Measurements from ENCODE around the gene MYL12A.
"Not testable (repeated sequence)": the region's sequence is repeated elsewhere in the genome, so short reads cannot be mapped to it uniquely, and the experiment has no call there.

The MYL12A gene

DNA sequence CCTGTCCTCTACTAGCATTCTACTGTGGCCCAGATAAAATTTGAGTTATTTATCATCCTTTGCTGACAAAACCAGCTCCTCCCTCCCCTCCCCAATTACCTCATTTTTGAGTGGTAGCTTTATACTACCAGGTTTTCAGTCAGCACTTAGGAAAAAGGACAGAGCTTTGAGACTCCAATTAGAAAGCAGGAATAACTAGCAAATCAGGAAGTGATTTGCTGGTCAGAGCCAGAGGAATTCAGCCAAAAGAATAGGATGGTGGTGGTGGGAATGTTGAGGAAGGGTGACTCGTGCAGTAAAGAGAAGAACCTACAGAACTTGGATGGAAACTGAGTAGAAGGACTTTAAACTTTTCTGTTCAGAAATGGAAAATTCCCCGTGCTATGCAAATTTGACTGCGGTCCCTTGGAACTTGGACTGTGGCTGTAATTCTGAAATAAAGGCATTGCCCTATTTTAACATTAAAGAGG is 18.0 kb downstream of the MYL12A start:
- H3K4me1 ChIP-seq (ENCODE audit: control insufficient read depth in 2 of 2, insufficient read depth in 2 of 2, low read length in 2 of 2): peaks cover 27 to 48% of the 10 kb centered on the region in 2 donors
- H3K4me3 ChIP-seq (ENCODE audit: low read length in 2 of 2): peak overlapping the region in 1 of 2 donors; percentile 34
- H3K9me3 ChIP-seq (ENCODE audit: control insufficient read depth in 2 of 2, low read length in 2 of 2): no peaks in the 10 kb centered on the region
- H3K36me3 ChIP-seq (ENCODE audit: control insufficient read depth in 2 of 2, insufficient read depth in 2 of 2, low read length in 2 of 2): no peaks in the 10 kb centered on the region
- no peak overlapping the region for H3K27ac ChIP-seq (ENCODE audit: low read depth in 2 of 2, low read length in 2 of 2)
- H3K27me3 ChIP-seq (ENCODE audit: control insufficient read depth in 2 of 2, insufficient read depth in 2 of 2, low read length in 2 of 2): no peaks in the 10 kb centered on the region
- H3K9ac ChIP-seq (ENCODE audit: low read depth in 1 of 2, low read length in 2 of 2): no peak overlapping the region

GRCh38 chr18:3266062-3266608 is 18.5 kb downstream of the MYL12A start:
- Histone ChIP-seq H3K4me3 (ENCODE audit: low read length in 2 of 2) (no peak overlapping the region), H3K36me3 (ENCODE audit: control insufficient read depth in 2 of 2, insufficient read depth in 2 of 2, low read length in 2 of 2) (no peaks in the 10 kb centered on the region), H3K27me3 (ENCODE audit: control insufficient read depth in 2 of 2, insufficient read depth in 2 of 2, low read length in 2 of 2) (no peaks in the 10 kb centered on the region), H3K9ac (ENCODE audit: low read depth in 1 of 2, low read length in 2 of 2) (no peak overlapping the region), H3K27ac (ENCODE audit: low read depth in 2 of 2, low read length in 2 of 2) (no peak overlapping the region), H3K4me1 (ENCODE audit: control insufficient read depth in 2 of 2, insufficient read depth in 2 of 2, low read length in 2 of 2) (peaks cover 24 to 44% of the 10 kb centered on the region in 2 donors), H3K9me3 (ENCODE audit: control insufficient read depth in 2 of 2, low read length in 2 of 2) (no peaks in the 10 kb centered on the region)

DNA sequence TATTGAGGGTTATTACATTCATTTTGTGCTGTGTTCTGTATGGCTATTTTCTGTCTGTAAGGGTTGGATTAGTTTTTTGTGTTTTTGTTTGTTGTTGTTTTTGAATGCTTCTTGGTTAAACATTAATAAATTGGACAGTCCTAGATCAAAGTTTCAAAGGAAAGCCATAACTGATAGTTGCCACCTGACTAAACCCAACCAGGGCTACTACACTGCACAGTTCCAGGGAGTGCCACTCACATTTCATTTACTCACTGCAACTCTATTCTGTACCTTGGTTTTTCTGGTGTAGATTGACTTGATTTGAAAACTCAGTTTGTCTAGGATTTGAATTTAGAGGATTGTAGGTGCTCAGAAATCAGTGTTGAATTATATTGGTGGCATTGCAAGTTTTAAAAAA is 20.7 kb downstream of the MYL12A start:
- Histone ChIP-seq H3K4me3 (ENCODE audit: low read length in 2 of 2) (no peak overlapping the region), H3K4me1 (ENCODE audit: control insufficient read depth in 2 of 2, insufficient read depth in 2 of 2, low read length in 2 of 2) (peaks cover 23 to 39% of the 10 kb centered on the region in 2 donors), H3K36me3 (ENCODE audit: control insufficient read depth in 2 of 2, insufficient read depth in 2 of 2, low read length in 2 of 2) (peaks cover 4 to 6% of the 10 kb centered on the region in 2 donors), H3K27ac (ENCODE audit: low read depth in 2 of 2, low read length in 2 of 2) (no peak overlapping the region), H3K9ac (ENCODE audit: low read depth in 1 of 2, low read length in 2 of 2) (no peak overlapping the region), H3K27me3 (ENCODE audit: control insufficient read depth in 2 of 2, insufficient read depth in 2 of 2, low read length in 2 of 2) (no peaks in the 10 kb centered on the region), H3K9me3 (ENCODE audit: control insufficient read depth in 2 of 2, low read length in 2 of 2) (no peaks in the 10 kb centered on the region)

GRCh38 chr18:3269241-3269913 is 21.8 kb downstream of the MYL12A start:
- peaks cover 12 to 15% of the 10 kb centered on the region in 2 donors for H3K36me3 ChIP-seq (ENCODE audit: control insufficient read depth in 2 of 2, insufficient read depth in 2 of 2, low read length in 2 of 2)
- no peak overlapping the region for H3K9ac ChIP-seq (ENCODE audit: low read depth in 1 of 2, low read length in 2 of 2)
- H3K4me1 ChIP-seq (ENCODE audit: control insufficient read depth in 2 of 2, insufficient read depth in 2 of 2, low read length in 2 of 2): peaks cover 18 to 31% of the 10 kb centered on the region in 2 donors
- no peaks in the 10 kb centered on the region for H3K9me3 ChIP-seq (ENCODE audit: control insufficient read depth in 2 of 2, low read length in 2 of 2)
- no peak overlapping the region for H3K27ac ChIP-seq (ENCODE audit: low read depth in 2 of 2, low read length in 2 of 2)
- no peak overlapping the region for H3K4me3 ChIP-seq (ENCODE audit: low read length in 2 of 2)
- H3K27me3 ChIP-seq (ENCODE audit: control insufficient read depth in 2 of 2, insufficient read depth in 2 of 2, low read length in 2 of 2): no peaks in the 10 kb centered on the region

- Histone ChIP-seq H3K9me3 (ENCODE audit: control insufficient read depth in 2 of 2, low read length in 2 of 2) (no peaks in the 10 kb centered on the region), H3K27ac (ENCODE audit: low read depth in 2 of 2, low read length in 2 of 2) (no peak overlapping the region), H3K4me3 (ENCODE audit: low read length in 2 of 2) (no peak overlapping the region), H3K9ac (ENCODE audit: low read depth in 1 of 2, low read length in 2 of 2) (no peak overlapping the region), H3K27me3 (ENCODE audit: control insufficient read depth in 2 of 2, insufficient read depth in 2 of 2, low read length in 2 of 2) (no peaks in the 10 kb centered on the region), H3K36me3 (ENCODE audit: control insufficient read depth in 2 of 2, insufficient read depth in 2 of 2, low read length in 2 of 2) (peaks cover 18 to 20% of the 10 kb centered on the region in 2 donors), H3K4me1 (ENCODE audit: control insufficient read depth in 2 of 2, insufficient read depth in 2 of 2, low read length in 2 of 2) (peaks cover 15 to 28% of the 10 kb centered on the region in 2 donors)
Measured at GRCh38 chr18:3269914-3270299, 22.3 kb downstream of the MYL12A start.

- no peak overlapping the region for H3K4me3 ChIP-seq (ENCODE audit: low read length in 2 of 2)
- H3K27me3 ChIP-seq (ENCODE audit: control insufficient read depth in 2 of 2, insufficient read depth in 2 of 2, low read length in 2 of 2): no peaks in the 10 kb centered on the region
- H3K9me3 ChIP-seq (ENCODE audit: control insufficient read depth in 2 of 2, low read length in 2 of 2): no peaks in the 10 kb centered on the region
- peaks cover 11 to 13% of the 10 kb centered on the region in 2 donors for H3K4me1 ChIP-seq (ENCODE audit: control insufficient read depth in 2 of 2, insufficient read depth in 2 of 2, low read length in 2 of 2)
- H3K27ac ChIP-seq (ENCODE audit: low read depth in 2 of 2, low read length in 2 of 2): no peak overlapping the region
- H3K36me3 ChIP-seq (ENCODE audit: control insufficient read depth in 2 of 2, insufficient read depth in 2 of 2, low read length in 2 of 2): peaks cover 45 to 47% of the 10 kb centered on the region in 2 donors
- no peak overlapping the region for H3K9ac ChIP-seq (ENCODE audit: low read depth in 1 of 2, low read length in 2 of 2)
Measured at GRCh38 chr18:3273042-3273441, 25.4 kb downstream of the MYL12A start.

DNA sequence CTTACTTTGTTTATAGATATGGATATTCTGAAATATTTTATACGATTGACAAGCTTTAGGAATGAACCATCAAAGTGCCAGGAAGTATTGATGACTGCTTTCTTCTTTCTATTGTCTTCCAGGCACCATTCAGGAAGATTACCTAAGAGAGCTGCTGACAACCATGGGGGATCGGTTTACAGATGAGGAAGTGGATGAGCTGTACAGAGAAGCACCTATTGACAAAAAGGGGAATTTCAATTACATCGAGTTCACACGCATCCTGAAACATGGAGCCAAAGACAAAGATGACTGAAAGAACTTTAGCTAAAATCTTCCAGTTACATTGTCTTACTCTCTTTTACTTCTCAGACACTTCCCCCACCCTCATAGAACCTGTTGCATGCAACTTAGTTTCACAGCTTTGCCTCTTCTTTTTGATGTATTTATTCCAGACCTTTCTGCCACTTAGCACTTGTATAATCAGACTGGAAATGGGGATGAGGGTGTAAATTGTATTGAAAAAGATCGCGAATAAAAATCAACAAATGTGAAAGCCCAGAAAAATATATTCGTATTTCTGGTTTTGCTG is 30.1 kb downstream of the MYL12A start:
- not testable (repeated sequence) for H3K27me3 ChIP-seq (ENCODE audit: control insufficient read depth in 2 of 2, insufficient read depth in 2 of 2, low read length in 2 of 2); H3K4me1 ChIP-seq (ENCODE audit: control insufficient read depth in 2 of 2, insufficient read depth in 2 of 2, low read length in 2 of 2); H3K9ac ChIP-seq (ENCODE audit: low read depth in 1 of 2, low read length in 2 of 2); H3K9me3 ChIP-seq (ENCODE audit: control insufficient read depth in 2 of 2, low read length in 2 of 2); H3K27ac ChIP-seq (ENCODE audit: low read depth in 2 of 2, low read length in 2 of 2); H3K4me3 ChIP-seq (ENCODE audit: low read length in 2 of 2)
- peaks cover 50 to 54% of the 10 kb centered on the region in 2 donors for H3K36me3 ChIP-seq (ENCODE audit: control insufficient read depth in 2 of 2, insufficient read depth in 2 of 2, low read length in 2 of 2)

GRCh38 chr18:3279201-3280185 is 31.9 kb downstream of the MYL12A start:
- no peaks in the 10 kb centered on the region for H3K9me3 ChIP-seq (ENCODE audit: control insufficient read depth in 2 of 2, low read length in 2 of 2)
- H3K27me3 ChIP-seq (ENCODE audit: control insufficient read depth in 2 of 2, insufficient read depth in 2 of 2, low read length in 2 of 2): no peaks in the 10 kb centered on the region
- H3K27ac ChIP-seq (ENCODE audit: low read depth in 2 of 2, low read length in 2 of 2): no peak overlapping the region
- no peaks in the 10 kb centered on the region for H3K4me1 ChIP-seq (ENCODE audit: control insufficient read depth in 2 of 2, insufficient read depth in 2 of 2, low read length in 2 of 2)
- no peak overlapping the region for H3K9ac ChIP-seq (ENCODE audit: low read depth in 1 of 2, low read length in 2 of 2)
- H3K36me3 ChIP-seq (ENCODE audit: control insufficient read depth in 2 of 2, insufficient read depth in 2 of 2, low read length in 2 of 2): peaks cover 35 to 40% of the 10 kb centered on the region in 2 donors
- H3K4me3 ChIP-seq (ENCODE audit: low read length in 2 of 2): no peak overlapping the region

GRCh38 chr18:3281456-3282400 is 34.1 kb downstream of the MYL12A start:
- H3K4me1 ChIP-seq (ENCODE audit: control insufficient read depth in 2 of 2, insufficient read depth in 2 of 2, low read length in 2 of 2): no peaks in the 10 kb centered on the region
- H3K27ac ChIP-seq (ENCODE audit: low read depth in 2 of 2, low read length in 2 of 2): no peak overlapping the region
- no peaks in the 10 kb centered on the region for H3K27me3 ChIP-seq (ENCODE audit: control insufficient read depth in 2 of 2, insufficient read depth in 2 of 2, low read length in 2 of 2)
- peaks cover 14 to 20% of the 10 kb centered on the region in 2 donors for H3K36me3 ChIP-seq (ENCODE audit: control insufficient read depth in 2 of 2, insufficient read depth in 2 of 2, low read length in 2 of 2)
- H3K9me3 ChIP-seq (ENCODE audit: control insufficient read depth in 2 of 2, low read length in 2 of 2): no peaks in the 10 kb centered on the region
- H3K9ac ChIP-seq (ENCODE audit: low read depth in 1 of 2, low read length in 2 of 2): no peak overlapping the region
- H3K4me3 ChIP-seq (ENCODE audit: low read length in 2 of 2): no peak overlapping the region
